GM18861 (cell line): Measurements from ENCODE around the gene TMEM38A.
"Not testable (repeated sequence)": the region's sequence is repeated elsewhere in the genome, so short reads cannot be mapped to it uniquely, and the experiment has no call there.

Experiments
- ATAC-seq: cut with Tn5 transposase; IDR thresholded peaks from one replicate; pipeline ENCODE4 v1.9.1; 2021; ENCODE audit not compliant: unreplicated experiment

Gene TMEM38A

GRCh38 chr19:16673839-16674238 is 12.9 kb downstream of the TMEM38A start:
- not testable (repeated sequence) for ATAC-seq

- ATAC-seq: no peak
Observed at GRCh38 chr19:16676101-16676798, 15.3 kb downstream of the TMEM38A start.

- ATAC-seq: no peak
Observed at GRCh38 chr19:16677055-16677454, 16.1 kb downstream of the TMEM38A start.

GRCh38 chr19:16678498-16678897 is 17.6 kb downstream of the TMEM38A start:
- ATAC-seq: no peak

GRCh38 chr19:16679811-16680210 is 18.9 kb downstream of the TMEM38A start:
- no peak for ATAC-seq

- ATAC-seq: no peak
Observed at GRCh38 chr19:16682539-16682938, 21.6 kb downstream of the TMEM38A start.

GRCh38 chr19:16684216-16684615 is 23.3 kb downstream of the TMEM38A start:
- no peak for ATAC-seq

GRCh38 chr19:16688084-16688483 is 27.1 kb downstream of the TMEM38A start:
- ATAC-seq: no peak

GRCh38 chr19:16698914-16699313 is 38.0 kb downstream of the TMEM38A start:
- no peak for ATAC-seq

- ATAC-seq: no peak
Observed at GRCh38 chr19:16702123-16702522, 41.2 kb downstream of the TMEM38A start.

GRCh38 chr19:16703677-16704076 is 42.7 kb downstream of the TMEM38A start:
- no peak for ATAC-seq

- not testable (repeated sequence) for ATAC-seq
Observed at GRCh38 chr19:16710870-16711269, 49.9 kb downstream of the TMEM38A start.

GRCh38 chr19:16712295-16712694 is 51.4 kb downstream of the TMEM38A start:
- not testable (repeated sequence) for ATAC-seq

GRCh38 chr19:16714702-16715287 is 53.9 kb downstream of the TMEM38A start:
- no peak for ATAC-seq

- ATAC-seq: no peak
Observed at GRCh38 chr19:16715611-16716010, 54.7 kb downstream of the TMEM38A start.

GRCh38 chr19:16721051-16721450 is 60.1 kb downstream of the TMEM38A start:
- ATAC-seq: no peak

- no peak for ATAC-seq
Observed at GRCh38 chr19:16722591-16722990, 61.7 kb downstream of the TMEM38A start.

GRCh38 chr19:16726916-16727315 is 66.0 kb downstream of the TMEM38A start:
- ATAC-seq: no peak

GRCh38 chr19:16735650-16736266 is 74.8 kb downstream of the TMEM38A start:
- ATAC-seq: not testable (repeated sequence)

- no peak for ATAC-seq
Observed at GRCh38 chr19:16736709-16737108, 75.8 kb downstream of the TMEM38A start.

GRCh38 chr19:16737911-16738310 is 77.0 kb downstream of the TMEM38A start:
- no peak for ATAC-seq

- ATAC-seq: no peak
Observed at GRCh38 chr19:16739546-16739945, 78.6 kb downstream of the TMEM38A start.
